ENCODE measurements around the gene OR6N2. TPM values are rescaled to one million over a fixed set of nuclear protein-coding genes. Genes with fewer than 3 reads are reported as not detected.

The OR6N2 gene
- total RNA-seq, 1 experiment from 2014 or later, result not detected

- H3K4me3 ChIP-seq (ENCODE audit: low read depth, low read length), result no peak overlapping the region
- ChIA-PET CTCF (no interaction called here), POLR2A (no interaction called here)
- no peaks in the 10 kb centered on the region for H3K27me3 ChIP-seq (replicated peaks; ENCODE audit: control insufficient read depth, insufficient read depth, low read length)
- intact Hi-C loops (cut with micrococcal nuclease; ENCODE audit: unreplicated experiment), result no loop called here
- H3K27ac Mint-ChIP-seq (ENCODE audit: unreplicated experiment), result no peak overlapping the region
- no peak for TF ChIP-seq CTCF (IDR thresholded peaks at IDR 0.05; ENCODE audit: insufficient read depth in 1 of 2, low read depth in 1 of 2, low read length in 1 of 2, severe bottlenecking in 1 of 2, unreplicated experiment in 1 of 2)
- H3K9me3 Mint-ChIP-seq (ENCODE audit: unreplicated experiment), result no peaks in the 10 kb centered on the region
- no peak for DNase-seq
- H3K4me3 Mint-ChIP-seq (ENCODE audit: unreplicated experiment), result no peak overlapping the region
- BruUV-seq (replicated peaks), result no TSS peak
- H3K4me1 ChIP-seq, result no peaks in the 10 kb centered on the region
- H3K27me3 Mint-ChIP-seq (ENCODE audit: insufficient read depth, unreplicated experiment), result no peaks in the 10 kb centered on the region
- no peaks in the 10 kb centered on the region for H3K36me3 ChIP-seq (ENCODE audit: control insufficient read depth, insufficient read depth, low read length)
- no peaks in the 10 kb centered on the region for H3K9me3 ChIP-seq
- H3K36me3 Mint-ChIP-seq (ENCODE audit: insufficient read depth, unreplicated experiment), result no peaks in the 10 kb centered on the region
- no peaks in the 10 kb centered on the region for H3K4me1 Mint-ChIP-seq (ENCODE audit: low read depth, unreplicated experiment)
Observed at GRCh38 chr1:158794247-158794646, 13.2 kb upstream of the OR6N2 start.

- Mint-ChIP-seq H3K27ac (ENCODE audit: unreplicated experiment) (no peak overlapping the region), H3K4me3 (ENCODE audit: unreplicated experiment) (no peak overlapping the region)
Observed at GRCh38 chr1:158793604-158794003, 12.6 kb upstream of the OR6N2 start.

GRCh38 chr1:158771950-158772866 lies 8.8 kb downstream of the OR6N2 start, which contains the start of gene OR6N1:
TSS of gene OR6N1 (minus strand) at chr1:158772195. CDS start at chr1:158766682, 5,513 bp downstream.
- POLR2A ChIA-PET, result no interaction called here

More at GRCh38 chr1:158793604-158794003, 12.6 kb upstream of the OR6N2 start:
- Histone ChIP-seq H3K27me3 (replicated peaks; ENCODE audit: control insufficient read depth, insufficient read depth, low read length) (no peaks in the 10 kb centered on the region), H3K36me3 (ENCODE audit: control insufficient read depth, insufficient read depth, low read length) (no peaks in the 10 kb centered on the region), H3K9me3 (no peaks in the 10 kb centered on the region), H3K4me3 (ENCODE audit: low read depth, low read length) (no peak overlapping the region), H3K4me1 (no peaks in the 10 kb centered on the region)
- no peak for DNase-seq
- Mint-ChIP-seq H3K36me3 (ENCODE audit: insufficient read depth, unreplicated experiment) (no peaks in the 10 kb centered on the region), H3K27me3 (ENCODE audit: insufficient read depth, unreplicated experiment) (no peaks in the 10 kb centered on the region), H3K9me3 (ENCODE audit: unreplicated experiment) (no peaks in the 10 kb centered on the region), H3K4me1 (ENCODE audit: low read depth, unreplicated experiment) (no peaks in the 10 kb centered on the region)
- intact Hi-C loops (cut with micrococcal nuclease; ENCODE audit: unreplicated experiment), result no loop called here
- no peak for TF ChIP-seq CTCF (IDR thresholded peaks at IDR 0.05; ENCODE audit: insufficient read depth in 1 of 2, low read depth in 1 of 2, low read length in 1 of 2, severe bottlenecking in 1 of 2, unreplicated experiment in 1 of 2)
- ChIA-PET CTCF (no interaction called here), POLR2A (no interaction called here)
- no TSS peak for BruUV-seq (replicated peaks)

More at GRCh38 chr1:158771950-158772866, 8.8 kb downstream of the OR6N2 start, which contains the start of gene OR6N1:
- Mint-ChIP-seq H3K27me3 (ENCODE audit: insufficient read depth, unreplicated experiment) (peaks cover 7% of the 10 kb centered on the region), H3K4me1 (ENCODE audit: low read depth, unreplicated experiment) (no peaks in the 10 kb centered on the region), H3K27ac (ENCODE audit: unreplicated experiment) (no peak within 1 kb of the TSS), H3K36me3 (ENCODE audit: insufficient read depth, unreplicated experiment) (no peaks in the 10 kb centered on the region), H3K4me3 (ENCODE audit: unreplicated experiment) (no peak within 1 kb of the TSS), H3K9me3 (ENCODE audit: unreplicated experiment) (no peaks in the 10 kb centered on the region)
- Histone ChIP-seq H3K27me3 (replicated peaks; ENCODE audit: control insufficient read depth, insufficient read depth, low read length) (no peaks in the 10 kb centered on the region), H3K36me3 (ENCODE audit: control insufficient read depth, insufficient read depth, low read length) (no peaks in the 10 kb centered on the region), H3K4me1 (no peaks in the 10 kb centered on the region), H3K4me3 (ENCODE audit: low read depth, low read length) (no peak within 1 kb of the TSS), H3K9me3 (no peaks in the 10 kb centered on the region)
- intact Hi-C loops (cut with micrococcal nuclease; ENCODE audit: unreplicated experiment), result no loop called here
- TF ChIP-seq CTCF (IDR thresholded peaks at IDR 0.05; ENCODE audit: insufficient read depth in 1 of 2, low read depth in 1 of 2, low read length in 1 of 2, severe bottlenecking in 1 of 2, unreplicated experiment in 1 of 2), result no peak
- BruUV-seq (replicated peaks), result no TSS peak
- DNase-seq, result no peak
- CTCF ChIA-PET, result no interaction called here

Data from Caco-2 (cell line).